Gastroesophageal sphincter (tissue), 3 donors: ENCODE results near the gene ZDHHC4.

Experiments used
- EP300 ChIP-seq: sonication (generic); formaldehyde crosslinking; IDR thresholded peaks from one replicate; pipeline ENCODE4 v1.6.1; 2017; ENCODE audit warnings: antibody characterized with exemption, mild to moderate bottlenecking
- POLR2A ChIP-seq, 2 donors: fragments of 450-650 bp; IDR thresholded peaks; one replicate each; pipeline ENCODE4 v1.6.1; 2017; ENCODE audit warnings: antibody characterized with exemption in 2 of 2, mild to moderate bottlenecking in 2 of 2, moderate library complexity in 1 of 2
- POLR2AphosphoS5 ChIP-seq: sonication (generic); formaldehyde crosslinking; IDR thresholded peaks from one replicate; pipeline ENCODE4 v1.6.1; 2017; ENCODE audit warnings: antibody characterized with exemption
- TF ChIP-seq, protein P1 (sequence below), 4 experiments: fragments of 200-600 bp in 2 of 4; fragments of 450-650 bp in 2 of 4; sonication (generic) in 1 of 4; IDR thresholded peaks; one replicate each; pipeline ENCODE4 v1.5.1; 2017 to 2019; ENCODE audit warnings: antibody characterized with exemption in 4 of 4, mild to moderate bottlenecking in 2 of 4, moderate library complexity in 2 of 4

DNA sequence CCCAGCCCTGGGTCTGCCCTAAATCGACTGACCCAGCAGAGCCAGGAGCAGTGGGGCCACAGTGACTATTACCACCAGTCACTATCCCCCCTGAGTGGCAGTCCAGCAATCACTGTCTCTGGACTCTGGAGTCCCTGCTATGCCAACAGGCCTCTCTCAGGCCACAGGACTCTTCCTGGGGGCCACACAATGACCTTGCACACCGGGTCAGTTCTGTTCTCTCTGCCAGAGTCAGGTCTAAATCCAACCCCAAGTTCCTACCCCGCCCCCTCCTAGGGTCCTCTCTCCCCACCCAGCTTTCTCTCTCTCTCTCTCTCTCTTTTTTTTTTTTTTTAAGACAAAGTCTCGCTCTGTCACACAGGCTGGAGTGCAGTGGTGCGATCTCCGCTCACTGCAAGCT lies 47.6 kb upstream of the ZDHHC4 start:
- TF ChIP-seq, protein P1, sequence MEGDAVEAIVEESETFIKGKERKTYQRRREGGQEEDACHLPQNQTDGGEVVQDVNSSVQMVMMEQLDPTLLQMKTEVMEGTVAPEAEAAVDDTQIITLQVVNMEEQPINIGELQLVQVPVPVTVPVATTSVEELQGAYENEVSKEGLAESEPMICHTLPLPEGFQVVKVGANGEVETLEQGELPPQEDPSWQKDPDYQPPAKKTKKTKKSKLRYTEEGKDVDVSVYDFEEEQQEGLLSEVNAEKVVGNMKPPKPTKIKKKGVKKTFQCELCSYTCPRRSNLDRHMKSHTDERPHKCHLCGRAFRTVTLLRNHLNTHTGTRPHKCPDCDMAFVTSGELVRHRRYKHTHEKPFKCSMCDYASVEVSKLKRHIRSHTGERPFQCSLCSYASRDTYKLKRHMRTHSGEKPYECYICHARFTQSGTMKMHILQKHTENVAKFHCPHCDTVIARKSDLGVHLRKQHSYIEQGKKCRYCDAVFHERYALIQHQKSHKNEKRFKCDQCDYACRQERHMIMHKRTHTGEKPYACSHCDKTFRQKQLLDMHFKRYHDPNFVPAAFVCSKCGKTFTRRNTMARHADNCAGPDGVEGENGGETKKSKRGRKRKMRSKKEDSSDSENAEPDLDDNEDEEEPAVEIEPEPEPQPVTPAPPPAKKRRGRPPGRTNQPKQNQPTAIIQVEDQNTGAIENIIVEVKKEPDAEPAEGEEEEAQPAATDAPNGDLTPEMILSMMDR (IDR thresholded peaks at IDR 0.05), result no peak
- TF ChIP-seq POLR2A (IDR thresholded peaks at IDR 0.05) (no peak), EP300 (no peak), POLR2AphosphoS5 (no peak)
